Fibroblast of the aortic adventitia (primary cell): Measurements from ENCODE around the gene DPP4. TPM values are rescaled to one million over a fixed set of nuclear protein-coding genes. Genes with fewer than 3 reads are reported as not detected.
A peak's percentile ranks its signal among the peaks of the same experiment; 100 is the strongest.

ENCODE experiments used
- DNase-seq: peaks from one replicate; pipeline ENCODE4 v3.0.0-alpha.2; 2010; ENCODE audit warnings: low read depth
- H3K4me3 ChIP-seq: 2 replicates; pipeline ENCODE4 v1.5.1; 2011; ENCODE audit warnings: low read depth, mild to moderate bottlenecking, control low read depth, low read length, moderate library complexity
- total RNA-seq: library from RNA; depleted of rRNA; stranded (reverse); fragments of >200 nt; gene quantifications from 2 replicates; pipeline ENCODE4 v1.2.3, GENCODE V29; 2012; ENCODE audit warnings: low replicate concordance
- TF ChIP-seq, protein P1 (sequence below): IDR thresholded peaks from 2 replicates; pipeline ENCODE4 v1.5.1; 2011; ENCODE audit warnings: mild to moderate bottlenecking, low read length, control low read depth, inconsistent platforms; ENCODE audit not compliant: insufficient read depth

DPP4 gene
- total RNA-seq, 1 donor: 203 TPM

- DNase-seq: no peak
- no peak overlapping the region for H3K4me3 ChIP-seq
- TF ChIP-seq, protein P1, sequence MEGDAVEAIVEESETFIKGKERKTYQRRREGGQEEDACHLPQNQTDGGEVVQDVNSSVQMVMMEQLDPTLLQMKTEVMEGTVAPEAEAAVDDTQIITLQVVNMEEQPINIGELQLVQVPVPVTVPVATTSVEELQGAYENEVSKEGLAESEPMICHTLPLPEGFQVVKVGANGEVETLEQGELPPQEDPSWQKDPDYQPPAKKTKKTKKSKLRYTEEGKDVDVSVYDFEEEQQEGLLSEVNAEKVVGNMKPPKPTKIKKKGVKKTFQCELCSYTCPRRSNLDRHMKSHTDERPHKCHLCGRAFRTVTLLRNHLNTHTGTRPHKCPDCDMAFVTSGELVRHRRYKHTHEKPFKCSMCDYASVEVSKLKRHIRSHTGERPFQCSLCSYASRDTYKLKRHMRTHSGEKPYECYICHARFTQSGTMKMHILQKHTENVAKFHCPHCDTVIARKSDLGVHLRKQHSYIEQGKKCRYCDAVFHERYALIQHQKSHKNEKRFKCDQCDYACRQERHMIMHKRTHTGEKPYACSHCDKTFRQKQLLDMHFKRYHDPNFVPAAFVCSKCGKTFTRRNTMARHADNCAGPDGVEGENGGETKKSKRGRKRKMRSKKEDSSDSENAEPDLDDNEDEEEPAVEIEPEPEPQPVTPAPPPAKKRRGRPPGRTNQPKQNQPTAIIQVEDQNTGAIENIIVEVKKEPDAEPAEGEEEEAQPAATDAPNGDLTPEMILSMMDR: no peak
Observed at GRCh38 chr2:162013514-162014475, 60.2 kb downstream of the DPP4 start.

GRCh38 chr2:162012565-162013058 lies 61.4 kb downstream of the DPP4 start:
- no peak overlapping the region for H3K4me3 ChIP-seq
- TF ChIP-seq, protein P1: no peak
- no peak for DNase-seq

- H3K4me3 ChIP-seq: no peak overlapping the region
- DNase-seq: no peak
- TF ChIP-seq, protein P1: no peak
Observed at GRCh38 chr2:162011706-162012564, 62.1 kb downstream of the DPP4 start.

- no peak overlapping the region for H3K4me3 ChIP-seq
- TF ChIP-seq, protein P1: no peak
- peak; percentile 37 for DNase-seq
Observed at GRCh38 chr2:162009543-162009942, 64.5 kb downstream of the DPP4 start.

GRCh38 chr2:162007447-162008040 lies 66.5 kb downstream of the DPP4 start:
- H3K4me3 ChIP-seq: no peak overlapping the region
- peak; percentile 53 for DNase-seq
- TF ChIP-seq, protein P1: peak; percentile 54

DNA sequence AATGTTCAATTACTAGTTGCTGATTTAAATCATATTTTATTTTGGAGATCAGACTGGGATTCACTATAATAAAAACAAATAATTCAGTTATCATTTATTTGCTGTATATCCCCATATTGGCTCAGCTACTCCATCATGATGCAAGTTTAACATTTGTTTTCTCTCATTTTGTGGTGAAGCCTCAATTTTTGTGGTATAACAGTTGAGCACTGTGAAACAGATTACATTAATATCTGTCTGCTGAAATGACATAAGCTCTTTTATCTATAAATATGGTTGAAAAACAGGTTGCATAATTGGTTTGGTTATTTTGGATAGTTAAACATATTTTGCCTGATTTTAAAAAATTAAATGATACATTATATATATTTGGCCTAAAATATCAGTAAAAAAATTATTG lies 67.7 kb downstream of the DPP4 start:
- no peak overlapping the region for H3K4me3 ChIP-seq
- peak; percentile 25 for DNase-seq
- TF ChIP-seq, protein P1: no peak
